NCI-H2171 treated with DMSO at 0.1 percent for 48 hours (cell line): ENCODE data around the gene ZBTB7A.
A peak's percentile ranks its signal among the peaks of the same experiment; 100 is the strongest.

Source experiments
- DNase-seq: peaks from one replicate; lab custom pipeline; 2025; lab: John Stamatoyannopoulos, UW

The ZBTB7A gene

DNA sequence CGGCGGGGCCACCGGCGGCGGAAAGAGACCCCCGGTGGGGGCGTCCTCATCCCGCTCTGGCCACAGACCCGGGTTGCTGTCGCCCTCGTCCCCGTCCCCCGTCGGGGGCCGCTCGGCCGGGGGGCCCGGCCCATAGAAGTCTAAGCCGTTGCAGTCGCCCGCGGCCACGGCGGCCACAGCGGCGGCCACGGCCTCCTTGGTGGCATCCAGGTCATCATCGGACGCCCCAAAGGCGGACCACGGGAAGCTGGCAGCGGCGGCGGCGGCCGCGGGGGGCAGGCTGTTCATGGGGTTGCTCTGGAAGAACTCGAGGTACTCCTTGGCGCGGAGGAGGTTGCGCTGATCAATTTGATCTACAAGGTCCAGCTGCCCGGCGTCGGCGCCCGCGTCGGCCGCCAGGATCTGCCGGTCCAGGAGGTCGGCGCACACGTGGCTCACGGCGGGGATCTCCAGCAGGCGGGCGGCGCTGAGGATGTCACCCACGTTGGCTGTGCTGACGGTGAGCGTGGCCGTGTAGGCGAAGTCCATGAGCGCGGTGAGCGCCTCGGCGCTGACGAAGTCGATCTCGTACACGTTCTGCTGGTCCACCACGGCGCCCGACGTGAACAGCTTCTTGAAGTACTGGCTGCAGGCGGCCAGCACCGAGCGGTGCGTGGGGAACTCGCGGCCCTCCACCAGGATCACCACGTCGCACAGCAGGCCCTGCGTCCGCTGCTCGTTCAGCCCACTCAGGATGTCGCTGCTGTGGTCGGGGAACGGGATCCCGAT, 12.1 kb downstream of the ZBTB7A start:
- DNase-seq = no peak

DNA sequence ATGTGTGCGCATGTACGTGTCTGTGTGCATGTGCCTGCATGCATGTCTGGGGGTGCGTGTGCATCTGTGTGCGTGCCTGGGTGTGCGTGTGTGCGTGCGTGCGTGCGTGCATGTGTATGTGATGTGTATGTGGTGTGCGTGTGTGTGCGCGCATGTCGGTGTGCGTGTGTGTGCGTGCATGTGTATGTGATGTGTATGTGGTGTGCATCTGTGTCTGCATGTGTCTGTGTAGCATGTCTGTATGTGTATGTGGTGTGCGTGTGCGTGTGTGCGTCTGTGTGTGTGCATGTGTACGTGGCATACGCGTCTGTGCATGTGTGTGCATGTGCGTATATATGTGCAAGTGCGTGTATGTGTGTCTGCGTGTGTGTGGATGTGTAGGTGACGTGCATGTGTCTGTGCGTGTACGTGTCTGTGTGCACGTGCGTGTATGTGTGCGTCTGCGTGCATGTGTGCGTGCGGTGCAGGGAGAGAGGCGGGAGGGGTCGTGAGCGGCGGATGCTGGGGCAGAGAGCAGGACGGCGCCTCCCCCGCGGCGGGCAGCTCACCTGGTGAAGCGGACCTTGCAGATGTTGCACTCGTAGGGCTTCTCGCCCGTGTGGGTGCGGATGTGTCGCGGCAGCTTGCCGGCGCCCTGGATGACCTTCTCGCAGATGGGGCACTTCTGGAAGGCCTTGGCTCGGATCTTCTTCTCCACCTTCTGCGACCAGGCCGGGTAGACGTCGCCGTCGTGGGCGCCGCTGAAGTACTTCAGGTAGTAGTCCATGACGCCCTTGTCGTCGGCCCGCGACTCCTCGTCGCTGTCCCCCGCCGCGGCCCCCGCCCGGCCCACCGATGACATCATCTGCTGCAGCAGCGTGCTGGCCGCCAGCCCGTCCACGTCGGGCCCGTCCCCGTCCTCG, 13.0 kb downstream of the ZBTB7A start:
- DNase-seq = no peak

DNA sequence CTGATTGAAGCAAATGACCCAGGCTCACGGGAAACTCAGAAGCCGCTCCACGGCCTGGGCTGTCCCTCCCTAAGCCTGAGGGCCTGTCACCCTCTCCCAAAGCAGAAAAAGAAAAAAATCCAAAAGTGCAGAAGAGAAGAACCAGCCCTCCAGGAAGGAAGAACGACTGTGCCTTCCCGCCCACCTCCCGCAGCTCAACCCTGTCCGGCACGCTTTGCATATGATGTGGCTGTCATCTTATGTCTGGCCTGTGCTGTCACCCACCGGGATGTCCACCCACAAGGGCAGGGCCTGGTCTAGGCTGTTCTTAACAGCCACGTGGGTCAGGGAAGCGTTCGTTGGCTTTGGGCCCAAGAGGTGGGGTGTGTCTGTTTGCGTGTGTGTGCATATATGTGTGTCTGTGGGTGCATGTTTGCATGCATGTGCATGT, 13.7 kb downstream of the ZBTB7A start:
- no peak for DNase-seq

DNA sequence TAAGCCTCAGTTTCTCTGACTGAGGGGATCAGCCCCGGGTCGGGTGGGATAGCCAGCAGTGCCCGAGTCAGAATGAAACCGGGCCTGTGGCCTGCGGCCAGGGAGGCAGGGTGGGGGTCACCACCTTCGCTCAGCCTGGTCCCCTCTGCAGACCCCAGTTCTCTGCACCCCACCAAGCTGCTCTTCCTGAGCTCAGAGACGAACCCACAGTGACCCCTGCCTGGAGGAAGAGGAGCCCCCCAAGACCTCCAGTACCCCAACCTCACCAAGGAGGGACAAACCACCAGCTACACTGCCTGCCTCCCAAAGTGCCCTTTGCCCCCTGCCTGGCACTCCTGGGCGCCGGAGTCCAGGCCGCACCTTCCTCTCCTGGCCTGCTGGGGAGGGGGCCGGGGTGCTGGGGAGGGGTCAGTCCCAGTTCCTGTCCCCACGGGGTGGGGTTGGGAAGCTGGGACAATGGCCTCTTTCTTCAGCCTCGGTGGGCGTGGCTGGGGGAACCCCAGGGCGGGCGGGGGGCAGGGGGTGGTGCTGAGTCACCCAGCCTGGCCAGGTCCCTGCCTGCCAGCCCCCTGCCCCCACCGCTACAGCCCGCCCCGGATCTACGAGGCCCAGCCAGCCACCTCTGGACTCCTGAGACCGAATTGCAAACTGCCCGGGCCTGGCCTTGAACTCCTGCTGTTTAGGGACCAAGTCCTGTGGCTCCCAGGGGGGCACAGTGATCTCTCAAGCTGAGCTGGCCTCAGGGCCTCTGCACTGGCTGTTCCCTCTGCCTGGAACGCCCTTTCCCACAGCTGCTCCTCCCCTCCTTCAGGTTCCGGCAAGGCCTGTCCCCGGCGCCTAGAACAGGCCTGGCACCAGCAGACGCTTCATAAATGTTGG, 14.3 kb downstream of the ZBTB7A start:
- DNase-seq = no peak

DNA sequence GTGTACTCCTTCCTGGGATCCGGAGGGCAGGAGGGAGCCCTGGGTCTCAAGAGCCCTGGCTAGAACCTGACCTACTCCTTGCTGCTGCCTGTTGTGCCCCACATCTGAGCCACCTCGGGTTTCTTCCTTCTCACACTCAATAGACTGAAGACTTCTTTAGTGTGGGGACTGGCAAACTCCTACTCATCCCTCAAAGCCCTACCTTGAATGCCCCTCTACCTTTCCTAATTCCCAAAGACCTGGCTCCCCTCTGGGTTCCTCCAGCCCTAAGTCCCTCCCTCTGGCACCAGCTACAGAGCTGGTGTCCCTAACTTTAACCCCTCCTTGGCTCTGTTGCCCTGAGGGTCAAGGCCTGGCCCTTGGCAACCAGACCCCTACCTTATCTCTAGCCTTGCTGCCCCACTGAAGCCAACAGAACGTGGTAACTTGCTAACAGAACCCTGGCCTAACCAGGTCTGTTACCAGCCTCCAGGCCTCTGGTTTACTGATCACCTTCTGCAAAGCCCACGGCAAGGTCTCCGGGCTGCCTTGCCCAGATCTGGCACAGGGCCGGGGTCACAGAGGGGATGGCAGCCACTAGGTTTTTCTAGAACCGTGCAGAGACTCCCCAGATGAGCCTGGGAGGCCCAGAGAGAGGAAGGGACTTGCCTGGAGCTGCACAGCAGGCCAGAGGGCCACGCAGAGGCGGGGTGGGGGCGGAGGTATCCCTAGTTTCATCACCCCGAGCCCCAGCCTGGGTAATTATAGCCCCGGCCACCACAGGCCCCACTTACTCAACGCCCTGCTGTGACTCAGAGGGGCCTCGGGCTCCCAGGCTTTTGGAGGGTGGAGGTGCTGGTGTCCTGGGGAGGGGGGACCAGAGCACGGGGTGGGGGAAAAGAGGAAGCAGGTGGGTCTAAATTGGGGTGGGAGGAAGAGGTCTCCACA, 15.3 kb downstream of the ZBTB7A start:
- DNase-seq = no peak

DNA sequence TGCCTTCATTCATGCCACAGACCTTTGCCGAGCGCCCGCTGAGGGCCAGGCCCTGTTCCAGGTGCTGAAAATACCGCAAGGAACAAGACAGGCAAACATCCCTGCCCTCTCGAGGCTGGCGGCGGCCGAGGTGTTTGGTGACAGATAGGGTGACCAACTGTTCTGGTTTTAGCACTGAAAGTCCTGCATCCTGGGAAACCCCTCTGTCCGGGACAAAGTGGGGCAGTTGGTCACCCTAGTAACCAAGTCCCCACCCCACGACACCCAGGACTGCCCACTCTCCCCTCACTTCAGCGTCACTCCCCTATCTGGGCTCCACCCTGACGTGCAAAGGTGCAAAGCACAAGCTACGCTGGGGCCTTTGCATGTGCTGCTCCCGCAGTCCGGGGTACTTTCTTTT, 17.3 kb downstream of the ZBTB7A start:
- no peak for DNase-seq

DNA sequence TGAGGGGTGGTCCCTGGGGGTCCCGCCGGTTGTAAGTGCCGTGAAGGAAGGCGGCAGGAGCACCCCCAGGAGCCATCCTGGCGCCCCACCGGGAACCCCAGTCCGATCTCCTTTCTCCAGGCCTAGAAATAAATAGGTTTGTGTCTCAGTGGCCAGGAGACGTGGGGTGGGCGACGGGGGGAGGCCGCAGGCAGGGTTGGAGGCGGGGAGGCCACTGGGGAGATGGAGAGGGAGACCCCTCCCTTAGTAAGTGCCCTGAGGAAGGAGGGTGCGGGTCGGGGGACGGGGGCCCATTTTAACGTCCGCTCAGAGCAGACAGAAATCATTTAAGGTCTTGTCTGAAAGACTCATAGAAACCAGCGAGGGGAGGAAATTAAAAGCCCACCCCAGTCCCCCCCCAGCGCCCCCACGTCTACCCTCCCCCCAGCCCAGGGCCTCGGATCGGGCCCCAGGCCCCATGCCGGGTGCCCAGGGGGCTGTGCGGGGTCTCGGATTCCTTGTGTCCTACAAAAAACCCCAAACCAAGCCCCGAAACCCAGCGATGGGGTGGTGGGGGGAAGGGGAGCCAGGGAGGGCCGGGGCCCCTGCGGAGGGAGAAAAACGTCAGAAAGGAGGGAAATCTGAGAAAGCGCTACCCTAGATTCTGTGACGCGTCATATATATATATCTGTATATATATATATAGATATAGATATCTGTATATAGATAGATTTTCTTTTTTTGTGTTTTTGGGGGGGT, 19.6 kb downstream of the ZBTB7A start:
- DNase-seq = no peak

DNA sequence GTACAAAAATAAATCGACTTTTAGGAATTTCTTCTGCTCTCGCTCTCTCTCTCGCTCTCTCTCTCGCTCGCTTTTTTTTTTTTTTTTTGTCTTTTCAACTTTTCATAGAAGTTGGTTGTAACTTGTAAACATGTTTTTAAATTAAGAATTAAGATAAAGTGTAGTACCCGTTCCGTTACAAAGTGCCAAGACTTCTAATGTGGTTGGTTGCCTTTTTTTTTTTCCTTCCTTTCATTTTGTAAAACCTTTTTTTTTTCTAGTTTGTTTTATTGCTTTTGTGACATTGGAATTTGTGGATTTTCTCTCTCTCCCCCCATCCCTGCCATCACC, 20.4 kb downstream of the ZBTB7A start:
- DNase-seq = no peak

DNA sequence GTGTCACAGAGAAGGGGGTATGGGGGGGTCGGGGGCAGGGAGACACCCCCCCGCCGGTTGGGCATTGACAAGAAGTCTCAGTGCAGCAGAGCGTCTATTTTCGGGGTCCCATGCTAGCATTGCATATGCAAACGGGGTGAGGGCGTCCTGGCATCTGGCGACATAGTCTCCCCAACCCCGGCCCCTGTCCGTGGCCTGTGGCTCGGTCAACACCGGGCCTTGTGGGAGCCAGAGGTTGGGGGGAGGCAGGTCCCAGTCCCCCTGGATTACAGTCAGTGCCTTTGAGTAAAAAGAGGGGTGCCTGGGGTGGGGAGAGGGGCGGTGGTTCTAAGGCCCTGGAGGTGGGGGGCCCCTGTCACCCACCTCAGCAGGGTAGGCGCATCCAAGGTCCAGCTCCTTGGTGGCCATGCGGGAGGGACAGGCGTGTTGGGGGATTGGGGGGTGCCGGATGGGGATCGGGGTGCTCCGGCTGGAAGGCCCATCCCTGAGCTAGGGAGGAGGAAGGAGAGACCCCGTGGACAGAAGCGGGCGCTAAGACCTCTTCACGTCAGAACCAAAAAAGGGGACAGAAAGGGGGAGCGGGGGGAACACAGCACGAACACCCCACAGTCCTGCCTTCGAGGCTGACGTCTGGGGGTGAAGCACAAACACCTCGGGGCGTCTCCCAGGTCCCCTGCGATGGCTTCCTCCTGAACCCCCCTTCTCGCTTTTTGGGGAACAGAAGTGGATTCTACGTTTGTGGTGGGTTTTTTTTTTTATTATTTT, 20.9 kb downstream of the ZBTB7A start:
- no peak for DNase-seq

DNA sequence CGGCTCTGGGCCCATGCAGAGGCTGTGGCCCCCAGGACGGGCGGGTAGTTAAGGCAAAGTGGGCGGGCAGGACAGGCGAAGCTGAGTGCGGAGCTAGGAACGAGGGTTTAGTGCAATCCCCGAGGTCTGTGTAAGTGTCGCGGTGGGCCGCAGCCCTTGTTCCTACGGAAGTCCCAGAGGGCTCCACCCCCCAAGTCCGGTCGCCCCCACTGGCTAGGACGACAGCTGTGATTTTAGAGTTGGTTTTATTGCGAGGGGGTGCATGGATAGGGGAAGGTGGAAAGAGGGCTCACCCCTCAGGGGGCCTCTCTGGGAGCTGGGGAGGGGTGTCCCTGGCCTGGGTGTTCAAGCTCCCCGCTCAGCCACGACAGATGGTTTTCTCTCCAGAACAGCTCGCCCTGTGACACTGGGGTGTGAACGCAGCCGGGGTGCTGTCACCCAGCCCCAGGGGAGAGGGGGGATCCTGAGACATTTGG, 21.7 kb downstream of the ZBTB7A start:
- DNase-seq = peak; percentile 66

DNA sequence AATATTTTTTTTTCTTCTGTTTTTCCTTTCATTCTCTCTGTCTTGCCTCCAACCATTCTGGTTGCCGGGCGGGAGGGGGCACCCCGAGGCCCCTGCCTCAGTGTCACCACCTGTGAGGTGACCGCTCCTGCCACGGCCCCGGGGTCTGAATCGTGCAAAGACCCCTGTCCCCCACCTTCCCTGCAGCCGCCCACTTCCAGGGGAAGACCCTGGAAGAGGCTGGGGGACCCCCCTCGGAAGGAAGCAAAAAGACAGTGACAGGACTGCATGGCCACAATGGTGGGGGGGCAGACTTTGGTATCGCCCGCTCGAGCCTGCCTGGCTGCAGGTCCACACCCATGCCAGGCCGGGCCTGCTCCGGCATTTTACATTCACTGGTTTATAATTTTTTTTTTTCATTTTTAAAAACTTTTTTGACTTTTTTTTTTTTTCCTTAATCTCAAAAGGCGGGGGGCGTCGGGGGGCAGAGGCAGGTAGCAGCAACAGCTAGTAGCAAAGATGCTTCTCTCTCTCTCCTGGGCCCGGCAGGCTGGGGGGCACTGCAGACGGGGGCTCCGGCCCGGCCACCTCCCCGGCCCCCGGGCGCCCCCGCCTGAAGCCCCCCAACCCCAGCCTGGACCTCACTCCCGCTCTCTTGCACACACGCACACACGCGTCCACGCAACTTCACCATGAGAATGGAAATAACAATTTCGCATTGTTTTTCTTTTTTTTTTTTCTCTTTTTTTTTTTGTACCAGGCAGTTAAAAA, 22.6 kb downstream of the ZBTB7A start:
- DNase-seq = no peak

DNA sequence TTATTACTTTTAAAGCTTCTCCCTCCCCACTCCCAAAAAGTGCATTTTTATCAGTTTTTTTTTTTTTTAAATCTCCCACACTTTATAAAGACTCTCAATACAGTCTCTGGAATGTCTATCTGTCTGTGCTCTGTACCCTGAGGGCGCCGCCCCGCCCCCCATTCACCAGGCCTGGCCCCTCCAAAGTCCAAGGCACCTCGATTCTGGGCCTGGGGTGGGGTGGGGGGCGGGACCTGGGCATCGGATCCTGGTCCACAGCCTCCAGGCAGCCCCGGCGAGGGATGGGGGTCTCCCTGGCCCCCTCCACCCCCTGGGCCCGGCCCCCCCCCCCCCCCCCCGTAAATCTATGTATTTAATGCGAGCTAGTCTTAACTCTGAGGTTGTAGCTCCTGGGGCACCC, 23.3 kb downstream of the ZBTB7A start:
- no peak for DNase-seq

DNA sequence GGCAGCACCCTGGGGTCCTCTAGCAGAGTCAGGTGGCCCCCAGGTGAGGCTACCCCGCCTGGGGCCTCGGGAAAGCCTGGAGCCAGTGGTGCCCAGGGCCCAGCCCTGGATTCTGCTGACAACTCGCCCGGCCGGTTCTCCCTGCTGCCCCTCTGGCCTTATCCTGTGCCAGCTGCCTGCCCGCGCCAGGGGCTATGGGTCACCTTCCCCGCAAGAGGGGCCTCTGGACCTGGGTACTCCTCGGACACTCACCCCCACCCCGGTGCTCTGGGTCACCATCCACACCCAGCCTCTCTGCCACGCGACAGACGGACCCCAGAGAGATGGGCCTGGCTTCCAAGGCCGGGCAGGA, 24.0 kb downstream of the ZBTB7A start:
- DNase-seq = no peak

DNA sequence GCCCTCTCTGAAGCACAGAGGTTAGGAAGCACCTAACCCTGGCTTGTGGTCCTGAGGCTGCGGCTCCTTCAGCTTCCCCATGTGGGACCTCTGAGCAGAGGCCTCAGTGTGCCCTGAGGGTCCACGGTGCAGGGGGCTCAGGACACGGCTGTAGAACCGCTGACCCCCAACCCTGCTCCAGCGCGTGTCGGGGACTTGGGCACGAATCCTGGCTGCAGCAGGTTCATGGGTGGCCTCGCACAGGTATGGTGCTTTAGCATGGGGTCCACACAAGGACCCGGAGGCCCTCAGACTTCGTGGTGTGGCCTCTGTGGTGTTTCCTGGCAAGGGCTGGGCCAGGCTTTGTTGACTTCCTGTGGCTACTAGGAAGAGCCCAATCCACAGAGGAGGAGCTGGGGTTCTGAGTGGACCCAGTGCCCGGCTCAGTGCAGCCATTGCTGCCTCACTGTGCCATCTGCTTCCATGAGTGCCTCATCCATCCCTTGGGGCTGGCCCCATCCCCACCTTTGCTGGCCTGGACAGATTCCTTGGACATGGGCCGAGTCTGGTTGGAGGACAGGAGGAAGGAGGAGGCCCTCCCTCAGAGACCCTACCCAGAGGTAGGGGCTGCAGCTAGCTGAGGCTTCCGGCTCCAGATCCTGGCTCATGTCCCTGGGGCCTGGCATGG, 24.5 kb downstream of the ZBTB7A start:
- DNase-seq = no peak

DNA sequence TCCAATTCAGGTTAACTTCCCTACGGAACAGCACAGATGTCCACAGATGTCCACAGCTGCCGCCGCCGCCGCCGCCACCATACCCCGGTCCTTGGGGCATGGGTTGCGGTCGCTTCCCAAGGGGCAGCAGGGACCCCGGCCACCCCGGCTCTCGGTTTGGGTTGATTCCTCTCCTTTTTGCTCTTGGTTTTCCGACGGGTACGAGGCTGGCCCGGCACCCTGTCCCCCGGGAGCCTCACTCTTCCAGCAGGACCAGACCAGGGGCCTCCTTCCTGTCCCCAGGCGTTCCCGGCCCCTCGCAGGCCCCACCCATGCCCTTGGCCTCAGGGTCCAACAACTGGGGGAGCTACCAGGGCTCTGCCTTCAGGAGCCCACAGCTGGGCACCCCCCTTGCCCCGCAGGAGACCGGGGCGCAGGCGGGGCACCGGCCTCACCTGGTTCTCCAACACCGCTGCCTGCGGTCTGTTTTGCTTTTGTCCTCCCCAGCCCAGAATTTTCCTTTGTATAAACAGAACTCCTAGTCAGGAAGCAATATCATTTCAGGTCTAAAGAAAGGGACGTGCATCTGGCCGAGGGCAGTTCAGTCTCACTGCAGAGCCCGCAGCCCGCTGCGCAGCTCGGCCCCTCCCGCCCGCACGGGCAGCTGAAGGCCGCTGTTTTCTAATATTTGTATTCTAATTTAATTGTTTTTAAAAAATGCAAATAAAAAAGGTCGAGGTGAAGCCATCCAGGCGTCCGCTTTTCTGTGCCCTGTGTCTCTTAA, 27.9 kb downstream of the ZBTB7A start:
- no peak for DNase-seq

DNA sequence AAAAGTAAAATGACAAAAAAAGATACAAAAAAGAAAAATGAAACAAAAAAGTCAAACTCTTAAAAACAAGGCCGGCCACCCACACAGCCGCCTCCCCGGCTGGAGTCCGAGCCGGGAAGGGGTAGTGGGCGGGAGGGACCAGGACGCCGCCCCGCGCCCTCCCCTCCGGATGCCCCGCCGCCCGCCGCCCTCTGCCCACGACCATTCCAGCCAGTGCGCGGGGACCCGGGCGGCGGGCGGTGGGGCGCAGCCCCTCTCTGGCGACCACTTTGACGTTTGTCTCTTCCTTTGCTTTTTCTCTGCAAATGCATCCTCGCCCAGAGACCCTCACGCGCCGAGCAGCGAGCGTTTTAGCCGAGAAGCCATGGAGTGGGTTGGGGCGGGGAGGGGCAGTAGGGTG, 28.6 kb downstream of the ZBTB7A start:
- DNase-seq = no peak

DNA sequence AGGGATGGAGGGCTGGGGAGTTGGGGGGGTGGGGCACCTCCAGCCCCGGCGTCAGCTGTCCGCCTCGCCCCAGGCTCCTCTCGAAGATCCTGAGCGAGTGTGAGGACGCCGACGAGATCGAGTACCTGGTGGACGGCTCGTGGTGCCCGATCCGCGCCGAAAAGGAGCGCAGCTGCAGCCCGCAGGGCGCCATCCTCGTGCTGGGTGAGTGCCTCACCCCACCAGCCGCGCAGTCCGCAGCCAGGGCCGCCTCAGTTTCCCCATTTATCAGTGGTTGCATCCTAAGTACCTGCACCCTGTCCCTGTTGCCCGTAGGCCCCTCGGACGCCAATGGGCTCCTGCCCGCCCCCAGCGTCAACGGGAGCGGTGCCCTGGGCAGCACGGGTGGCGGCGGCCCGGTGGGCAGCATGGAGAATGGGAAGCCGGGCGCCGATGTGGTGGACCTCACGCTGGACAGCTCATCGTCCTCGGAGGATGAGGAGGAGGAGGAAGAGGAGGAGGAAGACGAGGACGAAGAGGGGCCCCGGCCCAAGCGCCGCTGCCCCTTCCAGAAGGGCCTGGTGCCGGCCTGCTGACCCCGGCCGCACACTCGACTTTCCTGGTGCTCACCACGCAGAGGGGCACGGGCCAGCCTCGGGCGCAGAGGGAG, 29.3 kb downstream of the ZBTB7A start:
- DNase-seq = no peak
